BLaER1 (cell line): ENCODE data around the gene MYH8.

Experiments
- H3K27ac ChIP-seq: shearing (Covaris generic); formaldehyde crosslinking; 2 replicates; pipeline ENCODE4 v1.8.1; 2022
- H3K27me3 ChIP-seq: shearing (Covaris generic); formaldehyde crosslinking; 2 replicates; pipeline ENCODE4 v1.8.1; 2022
- H3K36me3 ChIP-seq: shearing (Covaris generic); formaldehyde crosslinking; 2 replicates; pipeline ENCODE4 v1.8.1; 2022
- H3K4me1 ChIP-seq: shearing (Covaris generic); formaldehyde crosslinking; 2 replicates; pipeline ENCODE4 v1.8.1; 2022
- H3K4me2 ChIP-seq: shearing (Covaris generic); formaldehyde crosslinking; 2 replicates; pipeline ENCODE4 v1.8.1; 2022
- H3K4me3 ChIP-seq: shearing (Covaris generic); formaldehyde crosslinking; 2 replicates; pipeline ENCODE4 v1.8.1; 2022
- H3K9ac ChIP-seq: shearing (Covaris generic); formaldehyde crosslinking; 2 replicates; pipeline ENCODE4 v1.8.1; 2022
- H3K9me3 ChIP-seq: shearing (Covaris generic); formaldehyde crosslinking; 2 replicates; pipeline ENCODE4 v1.8.1; 2022
- H4K20me1 ChIP-seq: shearing (Covaris generic); formaldehyde crosslinking; 2 replicates; pipeline ENCODE4 v1.8.1; 2022
- Cebpa-rat ChIP-seq: shearing (Covaris generic); IDR thresholded peaks from 2 replicates; pipeline ENCODE4 v1.8.1; 2022

Gene MYH8

GRCh38 chr17:10429421-10430045 is 7.8 kb upstream of the MYH8 start:
- no peak overlapping the region for H3K27ac ChIP-seq

GRCh38 chr17:10428781-10429180 is 7.0 kb upstream of the MYH8 start:
- Histone ChIP-seq H3K27me3 (no peaks in the 10 kb centered on the region), H3K4me2 (no peak overlapping the region), H3K4me1 (no peaks in the 10 kb centered on the region), H3K9me3 (no peaks in the 10 kb centered on the region), H3K27ac (no peak overlapping the region), H3K9ac (no peak overlapping the region), H3K4me3 (no peak overlapping the region), H3K36me3 (no peaks in the 10 kb centered on the region), H4K20me1 (no peaks in the 10 kb centered on the region)
- no peak for TF ChIP-seq Cebpa-rat

More at GRCh38 chr17:10429421-10430045, 7.8 kb upstream of the MYH8 start:
- Histone ChIP-seq H3K9me3 (no peaks in the 10 kb centered on the region), H3K36me3 (no peaks in the 10 kb centered on the region), H3K9ac (no peak overlapping the region), H3K27me3 (no peaks in the 10 kb centered on the region), H3K4me3 (no peak overlapping the region), H4K20me1 (no peaks in the 10 kb centered on the region), H3K4me2 (no peak overlapping the region), H3K4me1 (peaks cover 1% of the 10 kb centered on the region)
- no peak for TF ChIP-seq Cebpa-rat

- Histone ChIP-seq H3K9me3 (no peaks in the 10 kb centered on the region), H3K27me3 (no peaks in the 10 kb centered on the region), H3K36me3 (no peaks in the 10 kb centered on the region), H3K4me2 (no peak overlapping the region), H3K9ac (no peak overlapping the region), H3K27ac (no peak overlapping the region), H3K4me1 (no peaks in the 10 kb centered on the region), H3K4me3 (no peak overlapping the region), H4K20me1 (no peaks in the 10 kb centered on the region)
- TF ChIP-seq Cebpa-rat: no peak
Measured at GRCh38 chr17:10421211-10421610, 539 bp downstream of the MYH8 start.

DNA sequence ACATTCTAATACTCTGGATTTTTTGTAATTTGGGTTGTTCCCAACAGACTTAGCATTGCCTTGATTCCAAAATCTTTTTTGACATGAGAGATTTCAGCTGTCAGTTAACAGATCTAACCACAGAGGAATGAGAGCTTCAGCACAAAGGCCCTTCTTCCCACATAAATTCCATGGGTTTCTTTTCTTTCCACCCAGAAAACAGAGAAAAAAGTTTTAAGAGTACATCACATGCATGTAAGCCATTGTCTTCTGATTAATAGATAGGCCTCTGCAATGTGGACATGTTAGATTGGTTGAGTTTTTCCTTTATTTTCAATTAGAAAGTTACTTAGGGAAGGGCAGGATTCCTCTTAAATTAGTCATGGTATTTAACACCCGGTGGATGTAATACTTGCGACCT is 939 bp downstream of the MYH8 start:
- H3K27me3 ChIP-seq: no peaks in the 10 kb centered on the region

DNA sequence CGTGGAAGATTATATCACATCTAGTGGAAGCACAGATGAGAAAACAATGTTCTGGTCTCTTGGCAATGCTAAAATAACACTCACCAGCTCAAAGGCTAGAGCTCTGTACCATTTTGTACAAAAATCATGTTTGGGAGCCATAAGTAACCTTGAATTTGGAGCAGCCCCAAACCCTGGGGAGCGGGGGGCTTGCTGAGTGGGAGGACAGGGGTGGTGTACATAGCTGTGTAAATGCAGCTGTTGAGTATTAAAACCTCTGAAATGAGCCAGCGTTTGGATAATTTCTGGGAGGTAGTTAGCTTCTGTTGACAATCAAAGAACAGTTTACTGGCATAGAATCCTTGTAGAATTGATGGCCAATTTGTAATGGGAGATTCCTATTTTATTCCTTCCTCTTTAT is 4.3 kb downstream of the MYH8 start:
- Histone ChIP-seq H3K27ac (no peak overlapping the region), H3K4me1 (no peaks in the 10 kb centered on the region), H3K27me3 (no peaks in the 10 kb centered on the region), H3K4me3 (no peak overlapping the region), H3K4me2 (no peak overlapping the region), H3K36me3 (no peaks in the 10 kb centered on the region), H3K9me3 (no peaks in the 10 kb centered on the region), H3K9ac (no peak overlapping the region), H4K20me1 (no peaks in the 10 kb centered on the region)
- no peak for TF ChIP-seq Cebpa-rat

More for the DNA sequence above, 939 bp downstream of the MYH8 start:
- TF ChIP-seq Cebpa-rat: no peak
- Histone ChIP-seq H3K36me3 (no peaks in the 10 kb centered on the region), H3K4me2 (no peak overlapping the region), H3K4me1 (no peaks in the 10 kb centered on the region), H3K9me3 (no peaks in the 10 kb centered on the region), H4K20me1 (no peaks in the 10 kb centered on the region), H3K4me3 (no peak overlapping the region), H3K27ac (no peak overlapping the region), H3K9ac (no peak overlapping the region)

DNA sequence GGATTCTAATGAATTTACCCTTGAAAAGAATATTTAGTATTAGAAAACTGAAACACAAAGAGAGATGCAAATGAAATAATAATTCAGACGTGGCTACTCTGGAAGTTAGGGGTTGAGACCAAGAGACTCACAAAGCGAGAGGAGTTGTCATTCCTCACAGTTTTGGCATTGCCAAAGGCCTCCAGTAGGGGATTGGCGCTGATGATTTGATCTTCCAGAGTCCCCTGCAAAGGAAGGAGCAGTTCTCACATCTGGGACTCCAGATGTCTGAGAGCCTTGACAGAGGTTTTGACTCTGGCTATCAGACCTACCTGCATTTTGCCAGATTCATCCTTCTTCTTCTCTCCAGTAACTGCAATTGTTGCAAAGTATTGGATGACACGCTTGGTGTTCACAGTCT is 6.6 kb downstream of the MYH8 start:
- TF ChIP-seq Cebpa-rat: no peak
- Histone ChIP-seq H3K36me3 (no peaks in the 10 kb centered on the region), H3K27ac (no peak overlapping the region), H3K4me2 (no peak overlapping the region), H3K4me3 (no peak overlapping the region), H3K9ac (no peak overlapping the region), H4K20me1 (no peaks in the 10 kb centered on the region), H3K27me3 (no peaks in the 10 kb centered on the region), H3K4me1 (no peaks in the 10 kb centered on the region), H3K9me3 (no peaks in the 10 kb centered on the region)

- no peak for TF ChIP-seq Cebpa-rat
- no peaks in the 10 kb centered on the region for H3K4me1 ChIP-seq
- H3K27ac ChIP-seq: no peak overlapping the region
- H3K4me2 ChIP-seq: no peak overlapping the region
- H3K27me3 ChIP-seq: no peaks in the 10 kb centered on the region
- H3K9me3 ChIP-seq: no peaks in the 10 kb centered on the region
- no peak overlapping the region for H3K4me3 ChIP-seq
- H3K36me3 ChIP-seq: no peaks in the 10 kb centered on the region
- no peaks in the 10 kb centered on the region for H4K20me1 ChIP-seq
- no peak overlapping the region for H3K9ac ChIP-seq
Measured at GRCh38 chr17:10403589-10403988, 18.2 kb downstream of the MYH8 start.

- H3K9me3 ChIP-seq: no peaks in the 10 kb centered on the region
- H3K27me3 ChIP-seq: no peaks in the 10 kb centered on the region
Measured at GRCh38 chr17:10398352-10398751, 23.4 kb downstream of the MYH8 start.

DNA sequence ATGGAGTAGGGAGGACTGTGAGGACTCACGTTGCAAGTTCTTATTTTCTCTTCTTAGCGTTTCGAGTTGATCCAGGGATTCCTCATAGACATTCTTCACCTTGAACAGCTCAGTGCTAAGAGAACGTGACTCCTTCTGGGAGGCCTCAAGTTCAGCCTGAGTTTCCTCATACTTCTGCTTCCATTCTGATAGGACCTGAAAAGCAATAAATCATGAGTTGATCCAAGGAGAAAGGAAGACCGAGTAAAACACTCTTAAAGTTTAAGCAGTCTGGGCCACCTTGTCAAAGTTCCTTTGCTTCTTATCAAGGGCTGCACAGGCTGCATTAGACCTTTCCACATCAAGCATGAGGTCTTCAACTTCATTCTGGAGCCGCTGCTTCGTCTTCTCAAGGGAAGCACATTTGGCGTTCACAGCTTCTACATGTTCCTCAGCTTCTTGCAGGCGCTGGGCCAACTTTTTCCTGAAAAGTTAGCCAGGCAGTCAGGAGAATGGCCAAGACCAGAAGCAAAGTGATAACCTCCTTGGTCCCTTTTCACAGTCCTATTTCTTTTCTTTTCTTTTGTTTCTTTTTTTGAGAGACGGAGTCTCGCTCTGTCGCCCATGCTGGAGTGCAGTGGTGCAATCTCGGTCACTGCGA is 25.1 kb downstream of the MYH8 start:
- Histone ChIP-seq H3K9ac (no peak overlapping the region), H3K36me3 (no peaks in the 10 kb centered on the region), H3K4me3 (no peak overlapping the region), H3K27me3 (no peaks in the 10 kb centered on the region), H4K20me1 (no peaks in the 10 kb centered on the region), H3K9me3 (no peaks in the 10 kb centered on the region), H3K4me2 (no peak overlapping the region), H3K4me1 (no peaks in the 10 kb centered on the region), H3K27ac (no peak overlapping the region)
- TF ChIP-seq Cebpa-rat: no peak

More at GRCh38 chr17:10398352-10398751, 23.4 kb downstream of the MYH8 start:
- no peak for TF ChIP-seq Cebpa-rat
- Histone ChIP-seq H3K27ac (no peak overlapping the region), H3K36me3 (no peaks in the 10 kb centered on the region), H3K4me1 (no peaks in the 10 kb centered on the region), H3K9ac (no peak overlapping the region), H3K4me3 (no peak overlapping the region), H4K20me1 (no peaks in the 10 kb centered on the region), H3K4me2 (no peak overlapping the region)

DNA sequence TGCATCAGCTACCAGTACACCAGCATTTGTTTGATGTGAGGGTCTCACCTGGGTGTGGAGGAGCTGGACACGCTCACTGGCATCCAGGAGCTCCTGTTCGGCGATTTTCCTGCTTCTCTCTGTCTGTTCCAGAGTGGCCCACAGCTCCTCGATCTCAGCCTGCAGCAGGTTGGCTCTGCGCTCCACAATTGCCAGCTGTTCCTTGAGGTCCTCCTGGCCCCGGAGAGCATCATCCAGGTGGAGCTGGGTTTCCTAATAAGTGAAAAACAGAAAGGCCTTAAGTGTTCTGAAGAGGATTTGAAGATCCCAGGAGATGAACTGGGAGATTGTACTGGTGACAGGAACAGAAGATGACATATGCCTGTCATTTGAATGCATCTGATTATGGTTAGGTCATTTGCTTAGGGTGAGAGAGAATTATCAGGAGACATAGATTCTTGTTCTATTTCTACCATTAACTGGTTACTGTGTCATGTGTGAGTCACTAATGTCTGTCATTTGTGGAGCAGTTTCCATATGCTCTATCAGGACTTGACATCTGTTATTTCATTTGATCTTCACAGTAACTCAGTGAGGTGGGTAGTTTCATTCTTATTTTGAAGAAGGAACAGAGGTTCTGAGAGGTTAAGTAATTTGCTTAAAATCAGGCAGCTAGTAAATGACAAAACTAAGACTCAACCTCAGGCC is 27.4 kb downstream of the MYH8 start:
- no peak overlapping the region for H3K4me2 ChIP-seq
- H3K9me3 ChIP-seq: no peaks in the 10 kb centered on the region
- no peaks in the 10 kb centered on the region for H3K27me3 ChIP-seq
- no peaks in the 10 kb centered on the region for H3K4me1 ChIP-seq
- TF ChIP-seq Cebpa-rat: no peak
- no peaks in the 10 kb centered on the region for H3K36me3 ChIP-seq
- H3K27ac ChIP-seq: no peak overlapping the region
- H4K20me1 ChIP-seq: no peaks in the 10 kb centered on the region
- H3K4me3 ChIP-seq: no peak overlapping the region
- H3K9ac ChIP-seq: no peak overlapping the region
